Thymus (tissue), 11 donors: ENCODE measurements around the gene CDHR4. TPM values are rescaled to one million over a fixed set of nuclear protein-coding genes. Genes with fewer than 3 reads are reported as not detected.
"Not testable (repeated sequence)": the region's sequence is repeated elsewhere in the genome, so short reads cannot be mapped to it uniquely, and the experiment has no call there.

ENCODE experiments used
- DNase-seq, 9 donors: peaks; one replicate each; pipeline ENCODE4 v3.0.0-alpha.2; 2013; ENCODE audit warnings: low spot score in 9 of 9, low read depth in 6 of 9, missing footprints in 1 of 9
- H3K27ac ChIP-seq, 2 donors: one replicate each; pipeline ENCODE4 v1.5.1; 2013; ENCODE audit warnings: control low read depth in 1 of 2, low read depth in 1 of 2, low read length in 1 of 2, mild to moderate bottlenecking in 1 of 2, moderate library complexity in 1 of 2
- H3K27me3 ChIP-seq, 2 donors: one replicate each; pipeline ENCODE4 v1.5.1; 2013; ENCODE audit warnings: low read length in 1 of 2; ENCODE audit not compliant: control insufficient read depth in 2 of 2, insufficient read depth in 1 of 2
- H3K36me3 ChIP-seq, 2 donors: one replicate each; pipeline ENCODE4 v1.5.1; 2013; ENCODE audit warnings: low read length in 1 of 2, mild to moderate bottlenecking in 1 of 2, moderate library complexity in 1 of 2; ENCODE audit not compliant: control insufficient read depth in 2 of 2, insufficient read depth in 2 of 2
- H3K4me1 ChIP-seq, 2 donors: one replicate each; pipeline ENCODE4 v1.5.1; 2013; ENCODE audit warnings: low read length in 2 of 2; ENCODE audit not compliant: control insufficient read depth in 2 of 2, insufficient read depth in 2 of 2
- H3K4me3 ChIP-seq, 2 donors: one replicate each; pipeline ENCODE4 v1.5.1; 2013; ENCODE audit warnings: low read length in 2 of 2, control low read depth in 1 of 2, mild to moderate bottlenecking in 1 of 2
- H3K9me3 ChIP-seq, 2 donors: one replicate each; pipeline ENCODE4 v1.5.1; 2013; ENCODE audit warnings: low read length in 1 of 2, mild to moderate bottlenecking in 1 of 2; ENCODE audit not compliant: control insufficient read depth in 2 of 2, insufficient read depth in 1 of 2
- WGBS: extraction: QIAGEN DNeasy Blood & Tissue Kit; methylation state at CpG from one replicate; pipeline ENCODE4 v1.1.7; 2013; 5-methylcytosine and 5-hydroxymethylcytosine counted together
- polyA plus RNA-seq: library from polyadenylated mRNA; stranded (reverse); fragments of 200-250 nt; gene quantifications from one replicate; pipeline ENCODE4 v1.2.3, GENCODE V29; 2013
- total RNA-seq: library from RNA; stranded (reverse); fragments of 120-200 nt; gene quantifications from one replicate; pipeline ENCODE4 v1.2.4, GENCODE V29; 2013
- donor health status: healthy.

Gene CDHR4
- total and polyA plus RNA-seq, 2 donors: 0.18 TPM; not detected in 1

- no peak overlapping the region for H3K27ac ChIP-seq
- 95% methylated on average over 1 of the region's 1 CpG for WGBS
- H3K4me1 ChIP-seq: no peaks in the 10 kb centered on the region
- H3K36me3 ChIP-seq: peaks cover 4 to 9% of the 10 kb centered on the region in 2 donors
- no peaks in the 10 kb centered on the region for H3K27me3 ChIP-seq
- H3K4me3 ChIP-seq: no peak overlapping the region
- H3K9me3 ChIP-seq: no peaks in the 10 kb centered on the region
- no peak for DNase-seq
These were observed 45.1 kb downstream of the CDHR4 start for GRCh38 chr3:49754536-49754935.

GRCh38 chr3:49751501-49751900 is 48.2 kb downstream of the CDHR4 start:
- no peak for DNase-seq
- 98% methylated on average over 4 of the region's 4 CpGs for WGBS
- Histone ChIP-seq H3K36me3 (peaks cover 18 to 26% of the 10 kb centered on the region in 2 donors), H3K9me3 (no peaks in the 10 kb centered on the region), H3K4me3 (no peak overlapping the region), H3K4me1 (no peaks in the 10 kb centered on the region), H3K27ac (no peak overlapping the region), H3K27me3 (no peaks in the 10 kb centered on the region)

- DNase-seq: no peak
- no peak overlapping the region for H3K27ac ChIP-seq
- no peaks in the 10 kb centered on the region for H3K9me3 ChIP-seq
- no peaks in the 10 kb centered on the region for H3K27me3 ChIP-seq
- 98% methylated on average over 4 of the region's 4 CpGs for WGBS
- no peak overlapping the region for H3K4me3 ChIP-seq
- H3K36me3 ChIP-seq: peaks cover 18 to 32% of the 10 kb centered on the region in 2 donors
- no peaks in the 10 kb centered on the region for H3K4me1 ChIP-seq
These were observed 49.6 kb downstream of the CDHR4 start for GRCh38 chr3:49750056-49750455.

- H3K27ac ChIP-seq, H3K4me3 ChIP-seq, H3K27me3 ChIP-seq, H3K9me3 ChIP-seq, H3K4me1 ChIP-seq, DNase-seq: not testable (repeated sequence)
- 96% methylated on average over 5 of the region's 5 CpGs for WGBS
- peaks cover 19 to 38% of the 10 kb centered on the region in 2 donors for H3K36me3 ChIP-seq
These were observed 50.8 kb downstream of the CDHR4 start for GRCh38 chr3:49748874-49749273.

- peaks cover 27 to 45% of the 10 kb centered on the region in 2 donors for H3K36me3 ChIP-seq
- 97% methylated on average over 13 of the region's 13 CpGs for WGBS
- no peak for DNase-seq
These were observed 51.7 kb downstream of the CDHR4 start for GRCh38 chr3:49747792-49748480.

GRCh38 chr3:49745986-49746385 is 53.7 kb downstream of the CDHR4 start:
- no peak for DNase-seq
- Histone ChIP-seq H3K4me3 (no peak overlapping the region), H3K4me1 (no peaks in the 10 kb centered on the region), H3K27ac (no peak overlapping the region), H3K9me3 (no peaks in the 10 kb centered on the region), H3K27me3 (no peaks in the 10 kb centered on the region), H3K36me3 (peaks cover 32 to 53% of the 10 kb centered on the region in 2 donors)
- WGBS: 96% methylated on average over 2 of the region's 2 CpGs

More at GRCh38 chr3:49747792-49748480, 51.7 kb downstream of the CDHR4 start:
- no peaks in the 10 kb centered on the region for H3K9me3 ChIP-seq
- H3K27me3 ChIP-seq: no peaks in the 10 kb centered on the region
- H3K27ac ChIP-seq: no peak overlapping the region
- no peaks in the 10 kb centered on the region for H3K4me1 ChIP-seq
- H3K4me3 ChIP-seq: no peak overlapping the region

Other genes with a start within 250 kb of the CDHR4 start
- 0.09 TPM for gene BSN, start 245.4 kb downstream of the CDHR4 start, total RNA-seq
- gene BSN, start 245.4 kb downstream of the CDHR4 start, polyA plus RNA-seq: 0.09 TPM
- 90.5 TPM for gene APEH, start 125.5 kb downstream of the CDHR4 start, total RNA-seq
- gene APEH, start 125.5 kb downstream of the CDHR4 start, polyA plus RNA-seq: 45.8 TPM
- gene MST1, start 110.4 kb downstream of the CDHR4 start, total RNA-seq: 7.0 TPM
- 90.3 TPM for gene MST1, start 110.4 kb downstream of the CDHR4 start, polyA plus RNA-seq
- 12.3 TPM for gene RNF123, start 110.3 kb downstream of the CDHR4 start, total RNA-seq
- gene RNF123, start 110.3 kb downstream of the CDHR4 start, polyA plus RNA-seq: 23.7 TPM
- 0.19 TPM for gene AMIGO3, start 80.2 kb downstream of the CDHR4 start, total RNA-seq
- 2.0 TPM for gene AMIGO3, start 80.2 kb downstream of the CDHR4 start, polyA plus RNA-seq
- 17.0 TPM for gene GMPPB, start 75.9 kb downstream of the CDHR4 start, total RNA-seq
- gene GMPPB, start 75.9 kb downstream of the CDHR4 start, polyA plus RNA-seq: 13.2 TPM
- gene IP6K1, start 13.3 kb downstream of the CDHR4 start, total RNA-seq: 12.2 TPM
- gene IP6K1, start 13.3 kb downstream of the CDHR4 start, polyA plus RNA-seq: 17.2 TPM
- gene INKA1, start 3.4 kb upstream of the CDHR4 start, total RNA-seq: 4.2 TPM
- 5.2 TPM for gene INKA1, start 3.4 kb upstream of the CDHR4 start, polyA plus RNA-seq
- 56.8 TPM for gene UBA7, start 14.1 kb upstream of the CDHR4 start, total RNA-seq
- gene UBA7, start 14.1 kb upstream of the CDHR4 start, polyA plus RNA-seq: 85.7 TPM
- 8.2 TPM for gene TRAIP, start 56.7 kb upstream of the CDHR4 start, total RNA-seq
- gene TRAIP, start 56.7 kb upstream of the CDHR4 start, polyA plus RNA-seq: 2.4 TPM
- 0.14 TPM for gene CAMKV, start 70.0 kb upstream of the CDHR4 start, total RNA-seq
- gene CAMKV, start 70.0 kb upstream of the CDHR4 start, polyA plus RNA-seq: 0.23 TPM
- gene MST1R, start 104.0 kb upstream of the CDHR4 start, total RNA-seq: 8.9 TPM
- 25.3 TPM for gene MST1R, start 104.0 kb upstream of the CDHR4 start, polyA plus RNA-seq
- 5.9 TPM for gene MON1A, start 129.9 kb upstream of the CDHR4 start, total RNA-seq
- 6.9 TPM for gene MON1A, start 129.9 kb upstream of the CDHR4 start, polyA plus RNA-seq
- gene RBM6, start 140.3 kb upstream of the CDHR4 start, total RNA-seq: 59.4 TPM
- 343 TPM for gene RBM6, start 140.3 kb upstream of the CDHR4 start, polyA plus RNA-seq